HG03039 (cell line): ENCODE measurements around the gene PLEKHA5.

Experiments used
- ATAC-seq: cut with Tn5 transposase; IDR thresholded peaks from one replicate; pipeline ENCODE4 v1.9.1; 2021; ENCODE audit warnings: mild to moderate bottlenecking, moderate library complexity; ENCODE audit not compliant: unreplicated experiment

Gene PLEKHA5

DNA sequence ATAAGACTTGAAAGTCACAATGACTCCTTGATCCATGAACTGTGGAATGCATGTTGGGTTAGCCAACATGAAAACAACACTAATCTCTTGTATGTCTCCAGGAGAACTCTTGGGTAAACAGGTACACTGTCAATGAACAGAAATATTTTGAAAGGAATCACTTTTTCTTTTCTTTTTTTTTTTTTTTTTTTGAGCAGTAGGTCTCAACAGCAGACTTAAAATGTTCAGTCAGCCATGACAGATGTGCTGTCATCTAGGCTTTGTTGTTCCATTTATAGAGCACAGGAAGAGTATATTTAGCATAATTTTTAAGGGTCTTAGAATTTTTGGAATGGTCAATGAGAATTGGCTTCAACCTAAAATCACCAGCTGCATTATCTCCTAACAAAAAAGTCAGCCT lies 2.3 kb upstream of the PLEKHA5 start:
- ATAC-seq, result no peak

DNA sequence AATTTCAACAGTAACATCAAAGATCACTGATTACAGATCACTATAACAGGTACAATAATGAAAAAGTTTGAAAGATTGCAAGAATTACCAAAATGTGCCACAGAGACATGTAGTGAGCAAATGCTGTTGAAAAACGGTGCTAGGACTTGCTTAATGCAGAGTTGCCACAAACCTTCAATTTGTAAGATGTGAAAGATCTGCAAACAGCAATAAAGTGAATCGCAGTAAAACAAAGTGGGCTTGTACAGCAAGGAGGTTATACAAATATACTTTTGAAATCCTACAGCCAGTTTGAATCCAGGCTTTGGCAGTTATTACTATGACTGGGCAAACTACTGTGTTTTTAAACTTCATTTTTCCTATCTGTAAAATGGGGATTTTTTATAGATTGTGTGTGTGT lies 1.0 kb upstream of the PLEKHA5 start:
- no peak for ATAC-seq

DNA sequence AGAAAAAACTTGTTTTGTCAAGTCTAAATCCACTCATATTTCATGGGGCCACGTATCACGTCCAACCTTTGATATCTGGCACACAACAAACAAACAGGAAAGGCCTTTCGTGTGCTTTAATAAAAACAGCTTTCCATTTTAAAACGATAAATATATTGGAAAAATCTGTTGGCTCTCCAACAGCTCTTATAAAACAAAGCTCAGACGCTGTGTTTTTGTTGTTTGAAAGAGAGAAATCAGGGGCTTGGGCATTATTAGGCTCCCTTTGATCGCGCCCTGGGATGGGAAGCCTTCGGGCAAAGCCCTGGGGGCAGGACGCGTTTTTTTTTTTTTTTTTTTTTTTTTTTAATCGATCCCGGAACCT lies 429 bp upstream of the PLEKHA5 start:
- no peak for ATAC-seq

DNA sequence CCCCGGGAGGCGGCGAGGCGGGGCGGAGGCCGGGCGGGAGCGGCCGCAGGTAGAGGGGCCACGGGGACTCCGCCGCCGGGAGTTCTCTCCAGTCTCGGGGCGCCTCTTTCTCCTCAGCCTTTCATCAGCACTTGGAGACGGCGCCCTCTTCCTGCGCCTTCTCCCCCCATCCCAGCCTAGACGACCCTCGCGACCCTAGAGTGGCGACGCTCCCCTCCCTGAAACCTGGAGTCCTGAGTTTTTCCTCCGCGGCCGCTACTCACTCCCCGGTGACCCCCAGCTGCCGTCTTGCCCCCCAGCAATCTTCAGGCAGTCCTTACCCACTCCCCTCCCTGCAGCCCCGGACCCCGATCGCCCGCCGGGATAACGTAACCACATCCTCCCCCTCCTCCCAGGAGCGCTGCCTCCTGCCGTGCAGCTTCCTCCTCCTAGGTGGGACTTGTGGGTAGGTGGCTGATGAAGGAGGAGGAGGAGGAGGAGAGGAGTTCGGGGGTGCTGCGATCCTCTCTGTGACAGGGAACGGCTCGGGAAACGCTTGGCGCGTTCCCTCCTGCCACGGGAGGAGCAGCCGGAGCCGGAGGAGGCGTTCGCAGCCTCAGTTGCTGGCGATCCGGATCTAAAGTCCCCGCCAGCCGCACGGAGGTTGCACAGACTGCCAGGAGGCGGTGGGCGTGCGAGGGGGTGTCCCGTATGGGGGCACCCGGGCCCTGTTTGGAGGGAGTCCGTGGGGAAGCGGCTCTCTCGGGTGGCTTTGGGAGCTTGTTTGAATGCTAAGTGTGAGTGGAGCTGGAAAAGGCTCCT lies 891 bp downstream of the PLEKHA5 start:
- no peak for ATAC-seq

DNA sequence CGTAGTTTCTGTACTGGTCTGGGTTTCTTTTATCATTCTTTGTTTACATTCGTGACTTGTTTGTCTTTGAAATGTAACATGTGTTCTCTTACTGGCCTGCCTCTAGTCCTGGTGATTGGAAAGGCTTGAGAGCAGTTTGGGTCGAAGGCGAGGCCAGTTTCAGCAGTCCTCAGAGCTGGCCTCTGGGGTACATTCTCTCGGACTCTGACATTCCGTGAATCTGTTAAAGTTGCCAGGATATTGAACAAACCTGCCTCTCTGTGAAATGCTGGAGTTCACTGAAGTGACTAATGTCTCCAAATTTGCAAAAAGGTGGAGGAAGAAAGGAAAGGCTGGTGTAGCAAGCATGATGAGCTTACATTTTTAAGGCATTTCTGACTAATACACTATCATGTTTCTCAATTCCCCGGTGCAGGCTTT lies 1.5 kb downstream of the PLEKHA5 start:
- no peak for ATAC-seq

DNA sequence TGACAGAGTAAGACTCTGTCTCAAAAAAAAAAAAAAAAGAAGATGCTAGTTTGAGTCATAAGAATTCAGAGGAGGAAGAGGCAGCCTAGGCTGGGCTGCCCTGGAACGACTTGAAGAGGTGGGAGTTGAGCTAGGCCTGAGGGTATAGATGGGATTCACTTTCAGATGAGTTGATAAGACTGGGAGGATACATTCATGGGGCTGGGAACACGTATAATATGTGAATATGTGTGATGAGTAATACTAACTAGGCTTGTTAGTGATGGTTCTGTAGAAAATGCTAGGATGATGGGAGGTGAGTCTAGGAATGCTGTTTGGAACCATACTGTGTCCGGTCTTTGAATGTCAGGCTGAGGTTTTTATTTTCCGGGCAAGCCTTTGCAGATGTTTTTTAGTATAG lies 9.0 kb downstream of the PLEKHA5 start:
- ATAC-seq, result no peak

DNA sequence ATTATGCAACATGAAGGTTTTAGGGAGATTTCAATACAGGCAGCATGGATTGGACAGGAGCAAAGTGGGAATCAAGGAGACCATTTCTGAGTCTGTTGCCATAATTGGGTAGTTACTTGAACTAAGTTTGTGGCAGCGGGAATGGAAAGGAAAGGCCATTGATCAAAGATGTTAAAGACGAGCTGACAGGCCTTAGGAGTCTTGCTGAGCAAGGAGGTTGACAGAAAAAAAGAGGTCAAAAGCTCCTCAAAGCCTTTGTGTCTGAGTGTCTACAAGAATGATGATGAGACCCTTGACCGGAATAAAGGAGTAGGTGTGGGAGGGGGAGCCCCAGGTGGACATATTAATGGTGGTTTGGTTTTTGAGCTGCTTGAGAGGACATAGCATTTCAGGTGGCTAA lies 9.4 kb downstream of the PLEKHA5 start:
- no peak for ATAC-seq

DNA sequence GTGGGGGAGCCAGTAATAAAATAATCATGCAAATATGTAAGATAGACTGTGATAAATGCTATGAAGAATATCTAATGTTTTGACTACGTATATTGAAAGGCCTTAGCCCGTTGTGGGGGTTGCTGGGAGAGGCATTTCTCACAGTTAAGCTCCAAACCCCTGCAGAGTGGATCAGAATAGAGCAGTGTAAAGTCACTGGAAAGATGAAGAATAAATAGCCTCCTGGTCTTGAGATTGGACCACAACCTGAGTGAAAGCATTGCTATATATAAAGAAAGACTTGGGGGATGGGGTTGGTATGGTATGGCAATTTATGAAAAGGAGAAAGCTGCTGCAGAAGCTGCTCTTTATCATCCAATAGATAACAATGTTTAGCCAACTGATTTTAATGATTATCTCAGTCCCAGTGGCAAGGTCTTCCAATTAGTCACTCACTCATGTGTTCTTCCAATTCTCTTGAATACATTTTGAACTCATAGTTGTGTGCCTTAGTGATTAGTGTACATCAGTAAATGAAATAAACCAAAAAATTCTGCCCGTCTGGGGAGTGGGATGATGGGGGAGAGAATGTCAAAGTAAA lies 10.2 kb downstream of the PLEKHA5 start:
- ATAC-seq, result no peak

DNA sequence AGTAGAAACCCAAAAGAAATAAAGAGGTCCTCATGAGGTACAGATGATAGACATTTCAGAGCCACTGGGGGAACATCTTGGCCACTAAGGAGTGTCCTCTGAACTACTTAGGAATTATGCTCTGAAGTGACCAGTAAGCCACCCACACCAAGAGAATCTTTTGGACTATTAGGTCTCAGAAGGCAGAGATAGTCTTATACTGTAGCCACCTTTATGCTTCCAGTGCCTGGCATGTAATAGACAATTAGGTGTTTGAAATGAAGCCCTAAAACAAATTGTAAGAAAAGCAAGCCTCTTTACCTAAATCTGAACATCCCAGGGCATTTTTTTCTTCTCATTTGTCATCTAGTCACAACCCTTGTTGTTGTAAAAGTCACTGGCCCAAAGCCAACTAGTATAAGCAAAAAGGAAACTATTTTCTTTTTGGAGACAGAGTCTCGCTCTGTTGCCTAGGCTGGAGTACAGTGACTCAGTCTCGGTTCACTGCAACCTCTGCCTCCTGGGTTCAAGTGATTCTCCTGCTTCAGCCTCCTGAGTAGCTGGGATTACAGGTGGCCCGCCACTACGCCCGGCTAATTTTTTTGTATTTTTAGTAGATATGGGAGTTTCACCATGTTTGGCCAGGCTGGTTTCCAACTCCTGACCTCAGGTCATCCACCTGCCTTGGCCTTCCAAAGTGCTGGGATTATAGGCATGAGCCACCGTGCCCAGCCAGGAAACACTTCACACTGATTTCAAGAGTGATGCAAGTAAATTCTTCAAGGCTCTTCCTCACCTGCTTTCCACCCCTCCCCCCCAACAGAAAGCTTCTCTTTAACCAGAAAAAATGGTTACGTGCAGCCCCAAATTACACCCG lies 11.1 kb downstream of the PLEKHA5 start:
- no peak for ATAC-seq

DNA sequence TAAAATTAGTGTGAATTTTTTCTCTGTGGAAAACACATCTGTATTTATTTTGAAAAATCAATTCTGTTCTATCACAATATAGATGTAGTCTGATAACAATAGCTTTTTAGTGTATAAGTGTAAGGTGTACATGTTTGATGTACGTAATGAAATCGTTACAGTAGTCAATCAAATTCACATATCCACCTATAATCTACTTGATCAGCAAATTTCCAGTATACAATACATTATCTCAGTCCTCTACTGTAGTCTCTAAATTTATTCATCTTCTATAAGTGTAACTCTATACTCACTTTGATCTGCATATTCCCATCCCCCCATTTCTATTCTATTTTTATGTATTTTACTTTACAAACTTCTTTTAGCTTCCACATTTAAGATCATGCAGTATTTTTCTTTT lies 13.0 kb downstream of the PLEKHA5 start:
- no peak for ATAC-seq

DNA sequence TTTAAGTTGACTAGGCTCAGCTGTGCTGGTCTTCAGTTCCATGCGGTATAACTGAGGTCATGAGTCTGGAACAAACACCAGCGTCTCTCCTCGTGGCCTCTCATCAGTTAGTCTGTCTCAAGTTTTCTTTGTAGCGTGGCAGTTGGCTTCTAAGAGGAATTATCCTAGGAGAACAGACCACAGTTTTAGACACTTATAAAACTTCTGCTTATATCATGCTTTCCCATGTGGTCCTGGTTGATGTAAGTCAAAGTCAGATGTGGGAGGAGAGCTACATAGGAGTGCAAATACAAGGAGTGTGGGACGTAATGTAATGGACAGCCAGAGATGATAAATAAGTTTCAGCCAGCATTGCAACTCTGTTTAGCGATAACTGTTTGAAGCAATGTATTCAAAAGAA lies 14.8 kb downstream of the PLEKHA5 start:
- ATAC-seq, result no peak

DNA sequence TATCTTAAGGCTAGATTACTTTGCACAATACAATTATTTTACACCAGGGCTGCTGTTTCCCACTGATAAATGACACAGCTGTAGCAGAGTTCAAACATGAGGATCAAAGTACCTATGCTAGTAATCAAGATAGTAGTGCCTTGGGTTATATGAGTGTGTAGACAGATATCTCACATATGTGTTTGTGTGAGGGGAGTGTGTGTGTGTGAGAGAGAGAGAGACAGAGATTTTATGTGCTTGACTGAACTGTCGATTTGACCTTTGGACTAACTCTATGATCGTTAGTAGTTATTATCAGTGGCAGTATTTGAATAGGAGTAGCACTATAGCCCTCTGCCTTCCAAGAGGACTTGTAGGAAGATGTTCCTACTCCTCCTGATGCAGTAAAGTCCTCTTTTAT lies 15.5 kb downstream of the PLEKHA5 start:
- no peak for ATAC-seq

DNA sequence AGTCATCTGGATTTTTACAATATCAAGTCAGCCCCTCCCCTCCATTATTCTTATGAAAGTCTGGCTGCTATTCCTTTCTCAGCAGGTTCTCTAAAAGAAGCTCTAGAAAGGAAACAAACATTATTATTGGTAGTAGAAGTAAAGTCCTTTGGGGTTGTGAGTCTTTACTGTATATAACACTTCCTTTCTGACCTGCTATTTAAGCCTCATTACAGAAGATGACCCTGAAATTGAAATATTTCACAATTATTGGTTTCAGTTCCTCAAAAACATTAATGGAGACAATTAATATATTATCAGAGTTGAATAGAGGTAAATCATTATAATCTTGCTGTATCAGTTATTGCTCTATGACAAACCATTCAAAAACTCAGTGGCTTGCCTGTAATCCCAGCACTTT lies 19.3 kb downstream of the PLEKHA5 start:
- no peak for ATAC-seq

DNA sequence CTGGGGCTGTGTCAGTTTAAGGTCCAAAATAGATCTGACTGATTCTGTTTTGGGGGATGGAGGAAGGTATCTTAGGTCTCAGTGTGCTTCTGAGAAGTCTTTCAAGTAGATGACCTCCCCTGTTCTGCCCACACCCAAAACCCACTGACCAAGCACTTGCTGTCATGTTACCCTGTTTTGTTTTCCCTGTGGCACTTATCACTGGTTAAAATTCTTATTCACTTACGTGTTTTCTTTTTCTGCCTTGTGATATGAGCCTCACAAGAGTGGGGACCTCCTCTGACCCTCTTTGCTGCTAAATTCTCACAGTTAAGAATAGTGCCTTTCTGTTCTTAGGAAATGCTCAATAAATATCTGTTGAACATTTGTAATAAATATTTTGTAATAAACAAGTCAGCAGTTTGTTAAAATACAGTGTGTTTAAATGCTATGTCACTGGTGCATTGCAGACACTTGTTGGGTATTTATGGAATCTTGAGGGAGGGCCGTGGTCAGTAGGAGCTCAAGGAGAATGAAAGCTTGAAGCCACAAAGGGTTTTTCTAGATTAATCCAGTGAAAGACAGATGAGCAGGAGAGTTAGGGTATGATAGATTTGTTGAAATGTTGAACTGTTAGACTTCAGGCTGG lies 20.9 kb downstream of the PLEKHA5 start:
- ATAC-seq, result no peak

DNA sequence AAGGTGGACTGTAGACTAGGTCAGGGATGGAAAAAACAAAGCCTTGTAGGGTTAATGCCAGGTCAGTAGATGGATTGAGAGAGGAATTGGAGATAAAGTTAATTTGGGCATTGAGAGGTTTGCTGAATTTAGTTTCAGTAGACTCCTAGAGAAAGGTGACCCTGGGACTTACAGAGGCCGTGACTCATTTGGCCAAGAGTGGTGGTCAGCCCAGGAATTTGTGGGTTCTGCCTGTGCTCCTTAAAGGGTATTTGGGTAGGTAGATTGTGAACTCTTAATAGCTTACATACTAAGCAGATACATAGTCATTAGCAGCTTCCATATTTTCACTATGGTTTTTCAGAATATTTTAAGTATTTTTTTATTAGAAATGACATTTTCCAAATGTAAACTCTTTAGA lies 21.8 kb downstream of the PLEKHA5 start:
- ATAC-seq, result no peak

DNA sequence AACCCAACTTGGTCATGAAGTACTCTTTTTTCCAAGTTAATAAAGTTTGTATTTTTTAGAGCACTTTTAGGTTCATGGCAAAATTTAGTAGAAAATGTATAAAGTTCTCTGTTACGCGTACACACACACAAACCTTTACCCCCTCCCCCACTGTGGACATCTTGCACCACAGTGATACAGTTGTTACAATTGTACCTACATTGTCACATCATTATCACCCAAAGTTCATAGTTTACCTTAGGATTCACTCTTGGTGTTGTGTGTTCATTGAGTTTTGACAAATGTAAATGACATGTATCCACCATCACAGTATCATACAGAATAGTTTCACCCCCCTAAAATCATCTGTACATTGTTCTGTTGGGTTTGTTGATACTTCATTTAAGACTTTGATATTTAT lies 23.9 kb downstream of the PLEKHA5 start:
- ATAC-seq, result no peak

DNA sequence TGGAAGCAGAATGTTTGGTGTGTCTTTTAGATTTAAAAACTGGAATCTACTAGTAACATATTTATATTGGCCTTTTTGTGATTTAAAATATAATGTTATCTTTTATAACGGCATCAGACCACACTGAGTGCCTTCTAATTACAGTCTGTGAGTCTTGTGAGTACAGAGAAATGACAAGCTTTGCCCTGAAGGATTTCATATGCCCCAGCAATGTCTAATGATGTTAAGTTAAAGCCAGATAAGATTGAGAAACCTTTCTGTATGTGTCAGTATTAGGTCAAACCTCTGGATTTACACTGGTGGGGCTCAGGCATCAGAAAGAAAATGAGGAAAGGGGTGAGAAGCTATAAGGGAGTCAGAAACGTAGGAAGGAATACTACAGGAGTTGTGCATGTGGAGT lies 25.2 kb downstream of the PLEKHA5 start:
- ATAC-seq, result no peak

DNA sequence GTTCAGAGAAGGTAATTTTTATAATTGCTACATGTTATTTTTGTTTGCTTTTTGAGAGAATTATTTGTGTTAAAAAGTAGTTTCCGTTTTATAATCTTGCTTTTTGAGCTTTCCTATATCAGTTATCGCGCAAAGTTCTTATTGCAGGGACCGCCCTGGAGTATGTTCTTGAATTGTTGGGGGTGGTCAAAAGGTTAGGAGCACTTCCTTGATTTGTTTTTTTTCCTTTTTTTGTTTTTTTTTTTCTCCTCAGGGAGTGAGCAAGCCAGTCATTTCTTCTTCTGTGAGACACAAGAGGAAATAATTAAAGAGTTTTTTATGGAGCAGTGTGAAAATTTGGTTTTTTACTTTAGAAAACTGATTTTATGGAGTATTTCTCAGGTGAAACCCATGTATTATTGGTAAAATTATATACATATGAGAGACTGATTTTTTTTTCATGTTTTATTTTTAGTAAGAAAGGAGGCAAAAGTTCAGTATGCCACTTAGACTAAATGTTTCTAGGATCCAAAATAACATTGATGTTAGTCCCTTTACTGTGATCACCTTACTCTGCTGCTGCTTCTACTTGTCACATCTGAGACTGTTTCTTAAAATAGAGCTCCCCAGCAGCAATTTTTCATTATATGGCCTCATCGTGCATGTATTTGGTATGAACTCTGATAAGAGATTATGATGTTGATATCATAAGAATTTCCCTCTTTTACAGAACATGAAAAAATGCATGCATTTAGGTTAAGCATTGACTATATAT lies 26.6 kb downstream of the PLEKHA5 start:
- ATAC-seq, result no peak

DNA sequence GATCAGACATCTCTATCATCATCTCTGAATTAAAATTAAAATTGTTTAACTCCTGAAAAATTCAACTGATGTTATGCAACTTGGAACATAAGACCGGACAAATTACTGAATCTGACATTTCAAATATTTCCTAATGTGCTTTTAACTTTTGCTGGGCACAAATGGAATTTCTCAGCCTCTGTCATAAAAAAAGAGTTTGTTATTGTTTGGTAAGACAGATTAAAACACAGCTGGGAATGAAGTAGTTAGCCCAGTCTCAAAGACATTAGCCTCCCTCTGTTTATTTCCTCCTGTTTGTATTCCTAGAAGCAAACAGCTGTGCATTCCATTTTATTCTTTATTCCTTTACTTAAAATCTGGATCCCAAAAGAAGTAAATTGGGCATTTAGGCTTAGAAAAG lies 29.4 kb downstream of the PLEKHA5 start:
- no peak for ATAC-seq

DNA sequence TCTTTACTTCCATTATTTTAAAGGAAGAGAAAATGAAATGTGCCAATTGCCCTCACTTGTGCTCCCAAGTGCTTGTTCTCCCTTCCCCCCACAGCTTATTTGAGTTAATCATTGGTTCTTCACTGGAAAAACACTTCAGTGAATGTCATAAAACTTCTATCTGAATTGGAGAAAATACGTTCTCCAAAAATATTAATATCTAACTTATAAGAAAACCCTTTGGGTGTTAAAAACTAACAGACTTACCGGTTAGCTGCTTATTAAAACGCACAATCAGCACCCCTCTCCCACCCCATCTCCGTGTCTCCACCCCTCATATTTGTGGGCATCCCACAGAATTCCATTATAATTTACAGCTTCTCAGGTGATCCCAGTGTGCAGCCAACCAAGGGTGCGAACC lies 31.7 kb downstream of the PLEKHA5 start:
- ATAC-seq, result no peak

DNA sequence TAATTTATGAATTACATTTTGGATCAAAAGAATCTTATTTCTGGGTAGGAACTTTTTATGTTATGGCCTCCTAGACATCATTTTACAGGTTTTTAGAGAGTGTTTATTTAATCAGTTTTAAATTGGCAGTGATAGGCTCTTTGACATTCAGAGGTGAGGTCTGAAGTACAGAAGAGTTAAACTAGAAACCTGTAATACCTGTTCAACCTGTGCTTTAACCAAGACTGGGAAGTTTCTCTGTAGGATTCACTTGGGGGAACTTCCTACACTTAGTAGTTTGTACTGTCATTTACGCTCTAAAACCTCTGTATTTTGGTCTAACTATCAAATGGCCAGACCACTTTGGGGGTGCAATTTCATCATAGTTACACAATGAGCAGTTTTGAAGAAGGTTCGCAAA lies 35.9 kb downstream of the PLEKHA5 start:
- ATAC-seq, result no peak
